NCI-H526 (cell line): ENCODE measurements around the gene ADI1.
"Not testable (repeated sequence)": the region's sequence is repeated elsewhere in the genome, so short reads cannot be mapped to it uniquely, and the experiment has no call there.

Experiments used
- DNase-seq, 2 experiments: peaks; one replicate each; lab custom pipeline; 2025; lab: John Stamatoyannopoulos, UW

ADI1 gene

DNA sequence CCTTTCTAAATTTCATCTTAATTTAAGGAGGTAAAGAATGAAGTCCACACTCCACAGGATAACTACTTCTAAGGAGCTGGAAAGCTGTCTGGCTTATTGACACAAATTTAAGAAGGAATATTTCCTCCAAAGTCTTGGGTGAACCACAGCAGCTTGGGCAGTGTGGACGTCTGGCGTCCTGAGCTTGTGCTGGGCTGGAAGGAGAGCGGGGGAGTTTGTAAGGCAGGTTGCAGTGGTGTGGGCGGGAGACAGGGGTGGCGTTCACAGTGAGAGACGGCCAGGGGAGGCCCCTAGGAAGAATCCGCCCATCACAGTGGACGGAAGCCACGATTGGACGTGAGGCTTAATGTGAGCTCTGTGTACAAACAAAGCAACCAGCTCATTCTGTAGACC, 25.7 kb downstream of the ADI1 start:
- DNase-seq: peak; percentile 13 to 63

DNA sequence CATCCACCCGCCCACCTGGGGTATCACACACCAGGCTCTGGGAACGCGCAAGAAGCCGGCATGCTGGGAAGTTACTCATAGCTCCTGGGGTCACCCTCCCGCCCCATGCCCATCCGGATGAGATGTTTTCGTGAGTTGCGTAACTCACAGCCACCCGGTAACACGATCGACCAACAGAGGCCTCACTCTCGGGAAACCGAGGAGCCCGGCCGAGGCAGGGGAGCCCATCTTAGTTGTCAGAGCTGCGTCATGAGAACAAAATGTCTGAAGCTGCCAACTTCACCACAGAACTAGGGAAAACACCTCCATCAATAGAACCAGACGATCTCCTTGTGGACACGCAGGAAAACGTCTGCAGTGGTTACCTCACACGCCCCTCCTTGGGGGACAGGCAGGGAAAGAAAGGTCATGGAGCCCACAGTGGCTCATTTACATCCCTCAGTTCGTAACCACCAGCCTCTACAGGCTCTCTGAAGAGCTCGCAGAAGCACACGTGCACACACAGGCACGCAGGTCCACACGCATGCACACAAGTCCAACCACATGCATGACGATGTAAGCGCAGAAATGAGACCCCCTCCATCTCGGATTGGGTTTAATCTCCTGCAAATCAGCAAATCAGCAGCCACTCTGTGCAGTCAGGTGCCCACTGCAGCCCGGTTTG, 26.2 kb downstream of the ADI1 start:
- DNase-seq: no peak

DNA sequence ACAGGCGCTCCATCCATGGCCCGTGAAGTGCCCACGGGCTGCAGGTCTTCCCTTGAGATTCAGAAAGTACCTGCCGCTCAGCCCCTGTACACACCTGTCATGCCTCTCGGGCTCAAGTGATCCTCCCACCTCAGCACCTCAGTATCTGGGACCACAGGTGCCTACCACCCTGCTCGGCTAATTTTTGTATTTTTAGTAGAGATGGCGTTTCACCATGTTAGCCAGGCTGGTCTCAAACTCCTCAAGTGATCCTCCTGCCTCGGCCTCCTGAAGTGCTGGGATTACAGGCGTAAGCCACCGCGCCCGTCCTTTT, 26.9 kb downstream of the ADI1 start:
- DNase-seq: not testable (repeated sequence)

DNA sequence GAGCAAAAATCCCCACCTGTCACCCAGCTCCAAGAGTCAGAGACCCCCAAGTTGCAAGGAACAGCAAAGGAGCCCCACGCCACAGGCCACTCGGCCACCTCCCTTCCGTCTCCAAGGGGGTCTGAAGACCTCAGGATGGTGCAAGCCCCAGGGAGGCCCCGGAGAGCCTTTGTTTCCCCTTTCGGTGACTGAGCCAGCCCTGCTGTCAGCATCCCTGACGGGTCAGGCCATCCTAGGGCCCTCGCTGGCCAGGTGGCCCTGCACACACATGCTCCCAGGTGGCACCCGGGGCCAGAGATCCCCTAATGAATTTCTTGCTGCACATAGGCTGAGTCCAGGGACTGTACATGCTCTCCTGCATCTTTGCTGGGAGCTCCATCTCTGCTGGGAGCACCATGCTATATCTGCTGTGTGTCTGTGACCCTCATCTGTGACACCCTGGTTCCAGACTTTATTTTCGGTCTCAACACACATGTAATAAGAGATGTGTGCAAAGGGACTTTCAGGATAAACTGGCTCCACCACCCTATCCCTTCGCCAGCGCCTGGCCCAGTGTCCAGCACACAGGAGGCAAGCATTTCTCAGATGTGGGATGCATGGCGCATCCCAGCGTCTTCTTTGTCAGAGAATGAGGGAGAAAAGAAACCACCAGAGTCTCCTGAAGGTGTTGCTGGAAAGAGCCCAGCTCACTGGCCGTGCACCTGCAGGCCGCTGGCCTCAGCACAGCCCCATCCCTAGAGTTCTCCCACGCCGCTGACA, 27.4 kb downstream of the ADI1 start:
- DNase-seq: no peak

DNA sequence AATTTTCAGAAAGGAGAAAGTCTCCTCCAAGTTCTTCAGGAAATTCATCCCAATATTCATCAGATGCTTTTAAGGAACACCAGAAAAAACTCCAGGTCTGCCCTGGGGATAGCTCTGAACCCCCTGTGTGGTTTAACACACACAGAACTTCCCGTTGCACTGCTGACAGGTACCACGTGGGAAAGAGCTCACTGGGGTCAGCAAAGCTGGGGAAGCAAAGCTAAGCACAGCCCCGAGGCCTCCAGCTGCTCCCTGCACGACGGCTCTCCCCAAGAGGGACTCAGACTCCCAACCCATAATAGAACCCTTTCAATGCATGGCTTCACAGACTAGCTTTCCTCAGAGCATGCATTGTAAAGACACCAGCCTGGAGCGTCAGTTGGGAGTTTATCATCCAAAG, 28.0 kb downstream of the ADI1 start:
- DNase-seq: no peak

DNA sequence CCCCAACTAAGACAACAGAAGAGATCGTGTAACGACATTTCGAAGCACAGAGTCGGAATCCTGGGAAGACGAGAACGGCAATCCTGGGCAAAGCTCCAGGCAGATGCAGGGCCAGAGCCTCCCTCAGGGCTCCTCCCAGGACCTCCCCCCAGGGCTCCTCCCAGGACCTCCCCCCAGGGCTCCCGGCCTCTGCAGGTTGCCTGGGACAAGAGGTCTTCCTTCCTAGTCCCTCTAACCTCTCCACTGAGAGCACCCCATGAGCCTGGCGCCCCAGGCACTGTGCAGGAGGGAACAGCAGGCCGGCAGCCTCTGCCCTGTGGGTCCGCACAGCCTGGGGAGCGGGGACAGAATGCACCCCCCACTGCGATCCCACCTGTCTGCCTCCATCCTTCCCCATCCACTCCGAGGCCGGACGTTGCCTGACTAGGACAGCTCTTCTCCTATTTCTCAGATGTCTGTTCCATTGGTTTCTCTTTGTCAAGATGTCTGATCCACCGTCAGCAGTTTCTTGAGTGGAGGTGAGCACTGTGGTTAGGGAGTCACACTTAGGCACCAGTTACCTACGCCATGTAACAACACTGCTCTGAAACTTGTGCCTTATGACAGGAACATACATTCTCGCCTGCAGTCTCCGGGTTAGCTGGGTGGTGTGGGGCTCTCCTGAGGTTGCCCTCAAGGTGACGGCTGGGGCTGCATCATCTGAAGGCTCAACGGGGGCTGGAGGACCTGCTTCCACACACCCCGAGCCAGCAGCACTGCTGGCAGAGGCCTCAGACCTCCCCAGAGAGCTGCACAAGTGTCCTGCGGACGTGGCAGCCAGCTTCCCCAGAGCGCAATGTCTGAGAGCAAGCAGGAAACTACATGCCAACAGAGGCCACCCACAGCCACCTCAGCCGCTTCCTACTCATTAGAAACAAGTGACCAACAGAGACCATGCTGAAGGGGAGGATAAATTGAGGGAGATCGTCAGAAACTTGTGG, 28.9 kb downstream of the ADI1 start:
- no peak for DNase-seq

DNA sequence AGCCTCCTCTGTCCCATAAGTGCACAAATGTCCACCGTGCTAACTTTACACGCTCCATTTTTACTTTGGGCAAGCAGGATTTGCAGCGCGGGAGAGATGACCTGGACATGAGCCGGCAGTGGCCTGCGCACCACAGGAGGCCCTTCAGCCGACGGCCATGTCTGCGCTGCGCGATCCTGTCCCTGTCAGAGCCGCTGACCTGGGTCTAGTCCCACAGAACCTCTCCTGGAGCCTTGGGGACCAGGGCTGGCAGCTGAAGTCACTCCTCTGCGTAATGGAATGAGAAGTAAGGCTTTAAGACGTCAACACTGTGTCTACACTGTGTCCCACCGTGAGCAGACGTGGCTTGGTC, 29.6 kb downstream of the ADI1 start:
- DNase-seq: no peak

DNA sequence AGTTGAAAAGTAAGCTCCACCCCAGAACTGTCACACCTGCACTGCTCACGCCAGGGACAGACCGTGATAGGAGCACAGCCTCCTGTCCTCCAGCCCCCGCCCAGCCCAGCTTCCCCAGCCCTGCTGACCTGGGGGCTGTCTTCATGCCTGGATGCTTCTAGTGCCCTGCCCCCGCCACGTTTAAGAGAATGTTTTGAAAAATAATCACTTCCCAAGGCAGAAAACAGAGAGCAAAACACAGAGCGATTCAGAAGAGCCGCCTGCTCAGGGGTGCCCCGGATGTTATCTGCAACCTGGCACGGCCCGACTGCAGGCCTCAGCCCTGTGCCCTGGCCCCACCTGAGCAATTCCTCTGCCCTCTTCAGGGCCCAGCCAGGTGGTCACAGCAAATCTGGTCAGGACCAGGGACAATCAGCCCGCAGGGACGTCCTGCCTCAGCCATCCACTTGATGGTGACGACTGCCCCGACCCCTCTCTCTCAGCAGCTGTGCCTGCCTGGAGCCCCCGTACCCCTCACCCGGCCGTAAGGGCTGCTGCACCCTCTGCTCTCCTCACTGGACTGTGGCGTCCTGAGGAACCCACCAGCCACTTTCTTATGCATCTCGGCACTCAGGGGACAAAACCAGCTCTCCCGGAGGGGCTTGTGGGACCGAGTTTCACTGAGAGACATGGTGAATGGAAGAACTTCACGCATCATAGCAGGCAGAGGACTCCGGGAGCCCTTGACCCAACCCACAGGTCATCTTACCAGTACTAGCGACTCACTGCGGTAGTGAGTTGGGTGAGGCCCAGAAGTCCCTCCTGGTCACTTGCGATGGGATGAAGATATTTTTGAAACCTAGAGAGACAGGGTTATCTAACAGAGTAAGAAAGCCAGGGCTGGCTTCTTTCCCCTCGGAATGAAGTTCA, 30.2 kb downstream of the ADI1 start:
- peak in 1 of 2 experiments; percentile 27 for DNase-seq

DNA sequence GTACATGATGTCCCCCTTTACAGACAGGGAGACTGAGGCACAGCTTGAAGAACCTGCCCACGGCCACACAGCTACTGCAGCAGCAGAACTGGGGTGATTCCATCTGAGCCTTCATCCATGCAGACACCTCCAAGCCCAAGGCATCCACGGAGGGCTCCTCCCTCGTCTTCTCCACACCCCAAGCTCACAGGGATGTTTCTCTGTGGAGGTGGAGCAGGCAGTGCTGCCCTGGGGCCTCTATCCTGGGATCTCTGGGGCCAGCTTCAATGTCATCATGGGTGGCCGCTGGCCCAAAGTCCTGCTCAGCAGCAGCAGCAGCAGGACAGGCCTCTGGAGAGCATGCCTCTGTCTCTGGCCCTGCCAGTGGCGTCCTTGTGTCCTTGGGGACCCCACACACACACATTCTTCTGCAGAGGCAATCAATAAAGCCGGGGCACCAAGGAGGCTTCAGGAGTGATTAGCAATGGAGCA, 31.2 kb downstream of the ADI1 start:
- DNase-seq: no peak

DNA sequence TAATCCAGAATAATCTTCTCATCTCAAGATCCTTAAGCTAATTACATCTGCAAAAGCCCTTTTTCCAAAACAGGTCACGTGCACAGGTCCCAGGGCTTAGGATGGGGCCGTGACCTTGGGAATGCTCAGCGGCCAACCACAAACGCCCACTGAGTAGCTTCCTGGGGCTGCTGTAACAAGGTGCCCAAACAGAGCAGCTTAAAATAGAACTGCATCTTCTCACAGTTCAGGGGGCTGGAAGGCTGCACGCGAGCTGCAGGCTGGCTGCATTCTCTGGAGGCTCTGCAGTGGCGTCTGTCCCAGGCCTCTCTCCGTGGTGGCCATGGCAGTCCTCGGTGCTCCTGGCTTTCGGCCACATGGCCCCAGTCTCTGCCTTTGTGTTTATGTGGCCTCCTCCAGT, 31.9 kb downstream of the ADI1 start:
- no peak for DNase-seq

DNA sequence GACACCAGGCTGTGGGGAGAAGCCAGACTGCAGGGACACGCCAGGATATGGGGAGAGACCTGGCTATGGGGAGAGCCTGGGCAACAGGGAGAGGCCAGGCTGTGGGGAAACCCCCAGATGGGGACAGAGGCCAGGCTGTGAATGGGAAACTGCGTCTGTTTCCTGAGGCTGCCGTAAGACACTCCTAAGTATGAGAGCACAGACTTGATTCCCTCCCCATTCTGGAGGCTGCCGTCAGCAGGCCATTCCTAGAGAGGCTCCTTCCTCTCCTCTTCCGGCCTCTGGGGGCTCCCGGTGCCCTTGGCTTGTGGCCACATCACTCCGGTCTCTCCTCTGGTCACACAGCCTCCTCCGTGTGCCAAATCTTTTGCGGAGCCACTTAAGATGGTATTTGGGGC, 32.3 kb downstream of the ADI1 start:
- no peak for DNase-seq

DNA sequence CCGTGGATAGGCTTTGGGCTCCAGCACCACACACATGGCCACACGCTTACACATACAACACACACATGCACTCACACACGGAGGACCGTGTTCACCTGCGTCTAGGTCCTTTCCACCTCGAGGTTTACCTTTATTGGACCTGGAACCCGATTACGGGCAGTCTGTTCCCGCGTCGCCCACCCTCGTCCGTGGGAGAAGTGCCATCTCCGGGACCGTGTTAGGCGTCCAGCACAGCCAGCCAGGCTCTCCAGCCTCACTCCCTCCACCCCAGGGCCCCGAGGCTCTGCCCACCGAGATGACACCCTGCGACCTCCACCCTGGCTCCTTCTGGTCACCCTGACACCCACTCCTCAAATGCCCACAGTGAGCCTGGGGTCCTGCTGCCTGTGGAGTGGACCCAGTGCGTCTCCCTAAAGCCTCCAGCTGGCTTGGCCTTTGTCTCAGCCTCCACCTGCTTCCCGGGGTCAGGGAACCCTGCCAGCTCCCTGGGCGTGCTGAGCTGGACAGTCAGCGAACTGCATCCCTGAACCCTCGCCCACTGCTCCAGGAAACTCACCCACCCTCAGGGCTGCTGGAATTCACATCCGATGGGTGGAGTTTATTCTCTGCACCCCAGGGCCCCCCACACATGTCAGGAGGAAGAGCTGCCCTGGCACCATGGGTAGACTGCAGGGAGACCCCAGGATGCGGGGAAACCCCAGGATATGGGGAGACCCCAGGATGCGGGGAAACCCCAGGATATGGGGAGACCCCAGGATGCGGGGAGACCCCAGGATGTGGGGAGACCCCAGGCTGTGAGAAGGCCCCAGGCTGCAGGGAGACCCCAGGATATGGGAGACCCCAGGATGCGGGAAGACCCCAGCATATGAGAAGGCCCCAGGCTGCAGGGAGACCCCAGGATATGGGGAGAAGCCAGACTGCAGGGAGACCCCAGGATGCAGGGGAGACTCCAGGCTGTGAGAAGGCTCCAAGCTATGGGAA, 33.0 kb downstream of the ADI1 start:
- DNase-seq: no peak

DNA sequence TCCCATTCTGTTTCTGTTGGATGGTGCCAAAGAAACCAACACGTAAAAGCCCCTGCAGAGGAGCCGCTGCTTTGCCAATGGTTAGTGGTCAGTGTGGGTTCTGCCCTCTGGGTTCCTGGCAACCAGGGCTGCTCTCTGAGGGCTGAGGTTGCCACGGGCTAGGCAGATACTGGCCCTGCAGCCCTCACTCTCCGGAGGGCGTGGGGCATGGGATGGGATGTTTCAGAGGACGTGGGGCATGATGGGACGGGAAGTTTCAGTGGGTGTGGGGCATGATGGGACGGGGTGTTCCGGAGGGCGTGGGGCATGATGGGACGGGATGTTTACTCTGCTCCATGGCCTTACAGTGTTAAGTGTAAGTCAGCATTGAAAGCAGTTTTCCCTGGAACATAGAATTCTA, 34.2 kb downstream of the ADI1 start:
- no peak for DNase-seq

DNA sequence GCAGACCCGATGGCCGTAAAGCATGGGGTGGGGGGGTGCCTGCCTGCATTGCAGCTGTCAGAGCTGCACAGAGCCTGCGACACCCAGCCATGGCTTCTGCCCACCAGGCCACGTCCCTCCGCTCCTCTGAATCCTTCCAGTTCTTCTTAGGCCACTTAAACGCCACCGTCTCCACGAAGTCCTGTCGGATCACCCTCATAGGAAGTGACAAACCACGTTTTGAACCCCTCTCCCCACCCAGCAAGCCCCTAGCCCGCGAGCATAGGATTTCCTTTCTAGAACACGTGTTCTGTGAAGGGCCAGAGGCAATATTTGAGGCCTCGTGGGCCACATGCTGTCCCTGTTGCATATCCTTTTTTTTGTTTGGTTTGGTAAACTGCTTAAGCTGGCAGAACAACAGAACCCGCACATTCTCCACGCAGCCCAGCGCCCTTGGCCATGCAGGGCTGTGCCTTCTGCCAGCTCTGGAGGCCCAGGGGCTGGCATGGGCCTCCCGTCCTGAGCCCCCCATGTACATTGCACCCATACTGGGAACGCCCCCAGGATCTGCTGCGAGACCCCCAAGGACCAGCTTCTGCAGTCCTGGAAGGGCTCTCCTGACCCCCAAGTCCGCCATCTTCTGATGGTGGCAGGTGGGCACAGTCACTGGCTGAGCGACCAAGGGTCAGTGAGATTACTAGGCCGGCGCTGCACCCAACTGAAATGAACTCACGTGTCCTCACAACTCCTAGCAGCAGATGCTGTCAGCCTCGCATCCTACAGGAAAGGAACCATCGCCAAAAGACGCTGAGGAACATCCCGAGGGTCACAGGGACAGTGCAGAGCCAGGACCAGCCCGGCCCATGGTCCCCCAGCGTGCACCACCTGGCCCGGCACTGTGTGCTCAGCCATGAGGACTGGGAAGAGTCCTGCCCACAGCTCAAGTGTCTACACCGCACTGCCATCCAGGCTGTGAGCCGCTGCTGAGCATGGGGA, 35.1 kb downstream of the ADI1 start:
- DNase-seq: no peak

DNA sequence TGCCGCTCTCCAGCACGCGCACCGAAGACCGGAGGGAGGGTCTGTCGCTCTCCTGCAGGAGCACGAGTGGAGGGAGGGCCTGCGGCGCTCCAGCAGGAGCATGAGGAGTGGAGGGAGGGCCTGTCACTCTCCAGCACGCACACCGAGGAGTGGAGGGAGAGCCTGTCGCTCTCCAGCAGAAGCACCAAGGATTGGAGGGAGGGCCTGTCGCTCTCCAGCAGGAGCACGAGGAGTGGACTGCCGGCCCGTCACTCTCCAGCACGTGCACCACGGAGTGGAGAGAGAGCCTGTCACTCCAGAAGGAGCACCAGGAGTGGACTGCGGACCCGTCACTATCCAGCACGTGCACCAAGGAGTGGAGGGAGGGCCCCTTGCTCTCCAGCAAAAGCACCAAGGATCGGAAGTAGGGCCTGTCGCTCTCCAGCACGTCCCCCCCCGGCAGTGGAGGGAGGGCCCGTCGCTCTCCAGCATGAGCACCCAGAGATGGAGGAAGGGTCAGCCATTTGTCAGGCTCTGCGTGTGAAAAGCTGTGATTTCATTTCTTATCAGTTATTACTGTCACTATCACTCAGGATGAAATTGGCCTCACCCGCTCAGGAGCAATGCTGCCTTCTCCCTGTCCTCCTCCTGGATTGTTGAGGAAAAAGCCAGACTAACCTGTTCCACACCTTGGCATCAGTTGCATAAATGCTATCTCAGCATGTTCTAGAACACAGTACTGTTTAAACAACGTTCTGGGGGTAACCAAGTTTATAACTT, 35.9 kb downstream of the ADI1 start:
- DNase-seq: no peak

DNA sequence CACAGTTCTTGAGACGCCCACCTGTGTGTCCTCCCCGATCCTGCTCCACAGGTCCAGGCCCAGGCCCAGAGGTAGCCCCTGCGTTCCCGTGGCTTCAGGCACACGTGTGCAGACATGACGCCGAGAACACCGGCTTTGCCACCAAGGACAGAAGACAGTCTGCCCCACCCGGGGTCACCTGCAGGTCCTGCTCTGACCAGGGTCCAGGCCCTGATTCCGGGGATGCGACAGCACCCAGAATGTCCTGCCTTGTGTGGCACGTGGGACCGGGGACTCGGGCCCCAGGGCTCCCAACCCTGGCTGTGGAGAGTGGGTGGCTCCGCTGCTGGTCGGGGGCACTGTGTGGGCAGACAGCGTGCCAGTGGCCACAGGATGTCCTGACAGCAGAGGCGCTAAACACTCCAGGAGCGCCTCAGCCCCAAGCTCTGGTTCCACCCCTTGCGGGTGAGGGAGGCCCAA, 36.9 kb downstream of the ADI1 start:
- no peak for DNase-seq

DNA sequence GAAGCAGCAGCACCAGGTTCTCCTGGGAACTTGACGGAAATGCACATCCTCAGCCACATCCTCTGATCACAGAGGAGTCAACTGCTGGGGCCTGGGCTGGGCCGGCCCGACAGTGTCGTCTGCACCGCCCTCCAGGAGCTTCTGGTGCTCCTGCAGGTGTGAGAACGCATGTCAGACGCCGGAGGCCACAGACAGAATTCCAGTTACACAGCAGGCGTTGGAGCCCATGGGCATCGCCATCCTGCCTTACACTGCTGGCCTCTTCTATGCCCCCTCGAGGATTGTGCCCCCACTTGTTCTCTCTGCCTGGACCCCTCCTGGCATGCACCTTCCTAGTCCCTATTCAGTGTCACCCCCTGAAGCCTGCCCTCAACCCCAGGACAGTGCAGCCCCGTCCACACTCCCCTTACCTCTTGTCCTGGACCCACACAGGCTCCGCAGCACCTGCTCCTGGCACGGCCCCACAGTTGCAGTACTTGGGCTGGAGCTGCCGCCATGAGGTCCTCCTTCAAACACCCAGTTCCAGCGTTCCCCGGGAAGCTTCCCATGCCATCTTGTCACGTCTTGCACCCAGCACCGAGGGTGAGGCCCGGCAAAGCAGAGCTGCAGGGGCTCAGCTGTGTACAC, 37.5 kb downstream of the ADI1 start:
- no peak for DNase-seq

DNA sequence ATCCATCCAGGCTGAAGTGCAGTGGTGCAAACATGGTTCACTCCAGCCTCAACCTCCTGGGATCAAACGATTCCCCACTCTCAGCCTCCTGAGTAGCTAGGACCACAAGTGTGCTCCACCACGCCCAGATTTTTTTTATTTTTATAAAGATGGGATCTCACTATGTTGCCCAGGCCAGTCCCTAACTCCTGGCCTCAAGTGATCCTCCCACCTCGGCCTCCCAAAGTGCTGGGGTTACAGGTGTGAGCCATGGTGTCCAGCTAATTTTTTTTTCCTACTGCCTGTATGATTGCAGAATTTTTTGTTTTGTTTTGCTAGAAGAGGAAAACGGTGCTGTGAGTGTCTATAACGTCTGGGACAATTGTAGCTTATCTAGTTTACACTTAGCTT, 38.3 kb downstream of the ADI1 start:
- no peak for DNase-seq
